ENCODE results near the gene ERO1B.

- TF ChIP-seq, protein P1, sequence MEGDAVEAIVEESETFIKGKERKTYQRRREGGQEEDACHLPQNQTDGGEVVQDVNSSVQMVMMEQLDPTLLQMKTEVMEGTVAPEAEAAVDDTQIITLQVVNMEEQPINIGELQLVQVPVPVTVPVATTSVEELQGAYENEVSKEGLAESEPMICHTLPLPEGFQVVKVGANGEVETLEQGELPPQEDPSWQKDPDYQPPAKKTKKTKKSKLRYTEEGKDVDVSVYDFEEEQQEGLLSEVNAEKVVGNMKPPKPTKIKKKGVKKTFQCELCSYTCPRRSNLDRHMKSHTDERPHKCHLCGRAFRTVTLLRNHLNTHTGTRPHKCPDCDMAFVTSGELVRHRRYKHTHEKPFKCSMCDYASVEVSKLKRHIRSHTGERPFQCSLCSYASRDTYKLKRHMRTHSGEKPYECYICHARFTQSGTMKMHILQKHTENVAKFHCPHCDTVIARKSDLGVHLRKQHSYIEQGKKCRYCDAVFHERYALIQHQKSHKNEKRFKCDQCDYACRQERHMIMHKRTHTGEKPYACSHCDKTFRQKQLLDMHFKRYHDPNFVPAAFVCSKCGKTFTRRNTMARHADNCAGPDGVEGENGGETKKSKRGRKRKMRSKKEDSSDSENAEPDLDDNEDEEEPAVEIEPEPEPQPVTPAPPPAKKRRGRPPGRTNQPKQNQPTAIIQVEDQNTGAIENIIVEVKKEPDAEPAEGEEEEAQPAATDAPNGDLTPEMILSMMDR (IDR thresholded peaks at IDR 0.05; ENCODE audit: low read depth, low read length): peak; percentile 40; the same call in 1 of the 2 replicates
- TF ChIP-seq EZH2phosphoT487 (IDR thresholded peaks at IDR 0.05; ENCODE audit: low read depth): no peak
Observed at GRCh38 chr1:236303675-236304074, 21.9 kb upstream of the ERO1B start.

All from OCI-LY3 (cell line).